DND-41 (cell line): ENCODE results near the gene RGS8.

Experiments
- ATAC-seq: fragments of 200-7000 bp; cut with Tn5 transposase; 3 replicates; pipeline ENCODE4 v1.9.1; 2021; ENCODE audit warnings: low read depth; ENCODE audit not compliant: insufficient read depth
- DNase-seq: peaks from one replicate; pipeline ENCODE4 v3.0.0-alpha.2; 2020
- H2AFZ ChIP-seq: 2 replicates; pipeline ENCODE4 v1.6.0; 2012; ENCODE audit warnings: low read depth, low read length
- H3K27ac ChIP-seq: 2 replicates; pipeline ENCODE4 v1.5.1; 2012; ENCODE audit warnings: low read length, inconsistent platforms
- H3K27me3 ChIP-seq: fragments of 200-600 bp; sonication (generic); 2 replicates; pipeline ENCODE4 v1.6.0; 2012; ENCODE audit warnings: low read length, mild to moderate bottlenecking, inconsistent platforms; ENCODE audit not compliant: insufficient read depth, poor library complexity
- H3K36me3 ChIP-seq: 2 replicates; pipeline ENCODE4 v1.5.1; 2012; ENCODE audit warnings: low read length, inconsistent platforms; ENCODE audit not compliant: insufficient read depth
- H3K4me1 ChIP-seq: 2 replicates; pipeline ENCODE4 v1.5.1; 2012; ENCODE audit warnings: mild to moderate bottlenecking, low read length; ENCODE audit not compliant: insufficient read depth
- H3K4me2 ChIP-seq: 2 replicates; pipeline ENCODE4 v1.6.0; 2012; ENCODE audit warnings: mild to moderate bottlenecking, moderate library complexity, low read length, inconsistent platforms; ENCODE audit not compliant: insufficient read depth
- H3K4me3 ChIP-seq, 2 experiments: fragments of 200-600 bp in 1 of 2; shearing (Covaris generic) in 1 of 2; 2 replicates each; pipeline ENCODE4 v1.5.1; 2012 to 2016; ENCODE audit warnings: inconsistent platforms in 2 of 2, low read length in 2 of 2, mild to moderate bottlenecking in 2 of 2, low read depth in 1 of 2, moderate library complexity in 1 of 2
- H3K79me2 ChIP-seq: 2 replicates; pipeline ENCODE4 v1.6.0; 2012; ENCODE audit warnings: low read length, inconsistent platforms; ENCODE audit not compliant: insufficient read depth
- H3K9ac ChIP-seq: 2 replicates; pipeline ENCODE4 v1.6.0; 2012; ENCODE audit warnings: low read depth, mild to moderate bottlenecking, inconsistent platforms, low read length, moderate library complexity
- H3K9me3 ChIP-seq: 2 replicates; pipeline ENCODE4 v1.5.1; 2012; ENCODE audit warnings: low read length, moderate library complexity, mild to moderate bottlenecking, inconsistent platforms; ENCODE audit not compliant: insufficient read depth, severe bottlenecking
- H4K20me1 ChIP-seq: 2 replicates; pipeline ENCODE4 v1.6.0; 2012; ENCODE audit warnings: low read length; ENCODE audit not compliant: insufficient read depth
- EZH2 ChIP-seq: IDR thresholded peaks from 3 replicates; pipeline ENCODE4 v1.6.1; 2012; ENCODE audit warnings: borderline replicate concordance, low read depth, mild to moderate bottlenecking, moderate library complexity, low read length, inconsistent platforms; ENCODE audit not compliant: severe bottlenecking
- TF ChIP-seq, protein P1 (sequence below): IDR thresholded peaks from 2 replicates; pipeline ENCODE4 v1.5.1; 2012; ENCODE audit warnings: borderline replicate concordance, low read length, moderate library complexity, mild to moderate bottlenecking; ENCODE audit not compliant: poor library complexity, severe bottlenecking; ENCODE audit errors: extremely low read depth

Gene RGS8

DNA sequence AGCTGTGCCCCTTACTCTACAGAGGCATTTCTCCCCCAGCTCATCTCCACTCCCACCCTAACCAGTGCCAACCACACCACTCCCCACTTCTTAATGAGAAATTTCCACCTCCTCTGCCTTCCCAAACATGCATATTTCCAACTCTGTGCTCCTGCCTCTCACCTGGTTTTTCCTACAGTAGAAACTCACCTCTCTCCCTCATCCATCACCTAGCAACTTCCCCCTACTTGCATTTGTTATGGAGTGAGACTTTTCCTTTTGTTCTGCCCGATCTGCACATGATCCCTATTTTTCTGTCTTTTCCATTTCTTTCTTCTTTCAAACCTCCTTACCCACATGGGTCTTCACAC is 11.9 kb downstream of the RGS8 start:
- H3K9ac ChIP-seq, result no peak overlapping the region
- H2AFZ ChIP-seq, result no peak overlapping the region
- H3K9me3 ChIP-seq, result no peaks in the 10 kb centered on the region
- no peaks in the 10 kb centered on the region for H3K4me1 ChIP-seq
- H4K20me1 ChIP-seq, result no peaks in the 10 kb centered on the region
- DNase-seq (no peak), ATAC-seq (no peak)
- H3K36me3 ChIP-seq, result no peaks in the 10 kb centered on the region
- no peak overlapping the region for H3K4me2 ChIP-seq
- H3K27me3 ChIP-seq, result no peaks in the 10 kb centered on the region
- no peak overlapping the region for H3K27ac ChIP-seq
- TF ChIP-seq, protein P1, sequence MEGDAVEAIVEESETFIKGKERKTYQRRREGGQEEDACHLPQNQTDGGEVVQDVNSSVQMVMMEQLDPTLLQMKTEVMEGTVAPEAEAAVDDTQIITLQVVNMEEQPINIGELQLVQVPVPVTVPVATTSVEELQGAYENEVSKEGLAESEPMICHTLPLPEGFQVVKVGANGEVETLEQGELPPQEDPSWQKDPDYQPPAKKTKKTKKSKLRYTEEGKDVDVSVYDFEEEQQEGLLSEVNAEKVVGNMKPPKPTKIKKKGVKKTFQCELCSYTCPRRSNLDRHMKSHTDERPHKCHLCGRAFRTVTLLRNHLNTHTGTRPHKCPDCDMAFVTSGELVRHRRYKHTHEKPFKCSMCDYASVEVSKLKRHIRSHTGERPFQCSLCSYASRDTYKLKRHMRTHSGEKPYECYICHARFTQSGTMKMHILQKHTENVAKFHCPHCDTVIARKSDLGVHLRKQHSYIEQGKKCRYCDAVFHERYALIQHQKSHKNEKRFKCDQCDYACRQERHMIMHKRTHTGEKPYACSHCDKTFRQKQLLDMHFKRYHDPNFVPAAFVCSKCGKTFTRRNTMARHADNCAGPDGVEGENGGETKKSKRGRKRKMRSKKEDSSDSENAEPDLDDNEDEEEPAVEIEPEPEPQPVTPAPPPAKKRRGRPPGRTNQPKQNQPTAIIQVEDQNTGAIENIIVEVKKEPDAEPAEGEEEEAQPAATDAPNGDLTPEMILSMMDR, result no peak
- no peak for TF ChIP-seq EZH2
- H3K79me2 ChIP-seq, result no peaks in the 10 kb centered on the region
- no peak overlapping the region for H3K4me3 ChIP-seq

DNA sequence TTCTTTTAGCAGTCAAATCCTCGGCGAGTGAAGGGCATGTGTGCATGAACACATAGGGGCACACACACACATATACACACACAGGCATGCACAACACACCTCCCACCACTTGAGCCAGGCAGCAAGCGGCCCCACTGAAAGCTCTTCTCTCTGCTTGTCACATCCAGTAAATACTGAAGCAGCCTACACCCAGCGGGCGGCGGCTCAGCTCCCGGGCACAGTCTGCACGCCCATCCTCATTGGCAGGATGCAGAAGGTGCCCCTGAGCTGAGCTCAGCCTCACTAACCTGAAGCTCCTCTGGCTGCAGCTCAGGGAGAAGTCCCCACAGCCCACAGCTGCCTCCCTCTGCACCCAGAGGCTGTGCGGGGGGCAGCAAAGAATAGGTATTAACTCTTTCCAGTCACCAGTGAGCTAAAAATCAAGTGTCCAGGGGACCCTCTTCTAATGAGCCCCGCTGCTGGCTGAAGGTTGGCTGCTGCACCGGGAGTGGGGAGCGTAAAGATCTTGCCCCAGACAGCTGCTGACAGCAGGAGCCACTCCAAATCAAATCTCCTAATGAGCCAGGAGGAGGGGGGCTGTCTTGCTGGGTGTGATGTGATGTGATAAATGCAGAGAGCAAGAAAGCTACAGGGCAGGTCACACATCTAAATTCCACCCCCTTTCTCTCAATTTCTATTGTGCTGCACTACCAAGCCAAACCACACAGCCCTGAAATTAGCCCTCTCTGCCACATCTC is 12.5 kb downstream of the RGS8 start:
- ATAC-seq (peak; percentile 59), DNase-seq (no peak)
- no peaks in the 10 kb centered on the region for H3K9me3 ChIP-seq
- no peak overlapping the region for H3K4me3 ChIP-seq
- no peaks in the 10 kb centered on the region for H3K36me3 ChIP-seq
- H3K27me3 ChIP-seq, result no peaks in the 10 kb centered on the region
- H3K79me2 ChIP-seq, result no peaks in the 10 kb centered on the region
- H3K9ac ChIP-seq, result no peak overlapping the region
- H3K27ac ChIP-seq, result no peak overlapping the region
- H2AFZ ChIP-seq, result no peak overlapping the region
- no peak overlapping the region for H3K4me2 ChIP-seq
- H4K20me1 ChIP-seq, result no peaks in the 10 kb centered on the region
- no peaks in the 10 kb centered on the region for H3K4me1 ChIP-seq
- TF ChIP-seq, protein P1, result no peak
- TF ChIP-seq EZH2, result no peak

DNA sequence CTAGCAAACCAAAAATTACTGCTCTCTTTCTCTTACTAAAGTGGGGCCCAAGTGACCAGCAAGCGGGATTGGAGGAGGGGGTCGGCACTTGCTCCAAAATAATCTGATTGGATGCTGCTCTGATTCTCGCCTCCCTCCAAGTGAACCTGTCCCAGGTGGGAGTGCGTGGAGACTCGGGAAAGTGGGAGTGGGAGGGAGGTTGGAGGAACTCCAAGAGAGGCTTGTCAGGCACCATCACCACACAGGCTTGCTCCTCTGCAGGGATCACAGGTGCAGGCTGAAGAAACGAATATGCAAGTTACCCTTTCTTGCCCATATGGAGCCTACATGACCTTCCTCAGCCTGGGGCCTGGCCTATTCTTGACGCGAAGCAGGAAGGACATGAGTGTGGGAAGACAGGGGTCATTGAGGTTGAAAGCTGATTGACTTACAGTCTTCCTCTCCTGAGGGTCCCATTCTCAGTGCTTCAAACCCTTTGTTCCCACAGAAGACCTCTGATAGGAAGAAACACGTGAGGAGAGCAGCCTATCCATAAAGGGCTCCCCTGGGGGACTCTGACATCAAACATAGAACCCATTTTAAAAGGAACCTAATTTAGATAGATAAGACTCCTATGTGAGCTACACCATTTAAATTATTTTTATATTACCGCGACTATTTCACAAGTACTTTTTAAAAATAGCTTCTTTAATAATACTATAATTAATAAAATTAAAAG is 14.2 kb downstream of the RGS8 start:
- Histone ChIP-seq H3K4me2 (no peak overlapping the region), H3K4me1 (no peaks in the 10 kb centered on the region), H3K27me3 (no peaks in the 10 kb centered on the region), H3K4me3 (no peak overlapping the region), H3K36me3 (no peaks in the 10 kb centered on the region), H3K9ac (no peak overlapping the region), H3K79me2 (no peaks in the 10 kb centered on the region), H2AFZ (no peak overlapping the region), H3K27ac (no peak overlapping the region), H3K9me3 (no peaks in the 10 kb centered on the region), H4K20me1 (no peaks in the 10 kb centered on the region)
- ATAC-seq (no peak), DNase-seq (no peak)
- TF ChIP-seq, protein P1, result no peak
- no peak for TF ChIP-seq EZH2
